Femur (tissue), 1 donor: ENCODE data around the gene MXD3.
"Not testable (repeated sequence)": the region's sequence is repeated elsewhere in the genome, so short reads cannot be mapped to it uniquely, and the experiment has no call there.

Experiments used
- DNase-seq: peaks from one replicate; pipeline ENCODE4 v3.0.0-alpha.2; 2017

MXD3 gene

GRCh38 chr5:177311723-177312648 is at the start of gene MXD3:
Gene MXD3 (minus strand): TSS chr5:177311898. CDS start chr5:177311830, 68 bp downstream.
- peak; percentile 98 for DNase-seq

- peak; percentile 13 for DNase-seq
Measured at GRCh38 chr5:177360740-177361139, 49.0 kb upstream of the MXD3 start.

- DNase-seq: no peak
Measured at GRCh38 chr5:177359860-177360259, 48.2 kb upstream of the MXD3 start.

GRCh38 chr5:177359451-177359851 is 47.8 kb upstream of the MXD3 start:
- DNase-seq: no peak

GRCh38 chr5:177358370-177358819 is 46.7 kb upstream of the MXD3 start:
- no peak for DNase-seq

GRCh38 chr5:177357459-177358351 is 46.0 kb upstream of the MXD3 start, which contains the start of gene RGS14:
Gene RGS14 (plus strand): TSS chr5:177357924. CDS start chr5:177358025, 101 bp downstream.
- DNase-seq: peak; percentile 60

- DNase-seq: no peak
Measured at GRCh38 chr5:177357146-177357458, 45.4 kb upstream of the MXD3 start.

GRCh38 chr5:177356746-177357145 is 45.0 kb upstream of the MXD3 start:
- DNase-seq: no peak

- DNase-seq: no peak
Measured at GRCh38 chr5:177355868-177356168, 44.1 kb upstream of the MXD3 start.

GRCh38 chr5:177355162-177355867 is 43.6 kb upstream of the MXD3 start:
- no peak for DNase-seq

GRCh38 chr5:177354711-177355110 is 43.0 kb upstream of the MXD3 start:
- DNase-seq: no peak

- DNase-seq: no peak
Measured at GRCh38 chr5:177354256-177354655, 42.6 kb upstream of the MXD3 start.

- DNase-seq: no peak
Measured at GRCh38 chr5:177353093-177353492, 41.4 kb upstream of the MXD3 start.

- DNase-seq: peak; percentile 97
Measured at GRCh38 chr5:177351392-177352329, 40.0 kb upstream of the MXD3 start, which contains the start of gene LMAN2. Gene LMAN2 (minus strand): TSS chr5:177351668. CDS start chr5:177351647, 21 bp downstream.

- DNase-seq: no peak
Measured at GRCh38 chr5:177350776-177351391, 39.2 kb upstream of the MXD3 start.

- no peak for DNase-seq
Measured at GRCh38 chr5:177349762-177350161, 38.1 kb upstream of the MXD3 start.

GRCh38 chr5:177349362-177349647 is 37.6 kb upstream of the MXD3 start:
- no peak for DNase-seq

- no peak for DNase-seq
Measured at GRCh38 chr5:177347699-177348098, 36.0 kb upstream of the MXD3 start.

- DNase-seq: no peak
Measured at GRCh38 chr5:177346820-177347219, 35.1 kb upstream of the MXD3 start.

GRCh38 chr5:177344891-177345290 is 33.2 kb upstream of the MXD3 start:
- DNase-seq: no peak

- DNase-seq: no peak
Measured at GRCh38 chr5:177343777-177344176, 32.1 kb upstream of the MXD3 start.

- not testable (repeated sequence) for DNase-seq
Measured at GRCh38 chr5:177343000-177343399, 31.3 kb upstream of the MXD3 start.
